Measurements from ENCODE around the gene RINL.
"Not testable (repeated sequence)": the region's sequence is repeated elsewhere in the genome, so short reads cannot be mapped to it uniquely, and the experiment has no call there.

Gene RINL

GRCh38 chr19:38880882-38881609, 3.0 kb upstream of the RINL start:
- TF ChIP-seq CTCF (IDR thresholded peaks at IDR 0.05; ENCODE audit: insufficient read depth, missing control alignments) = no peak
- FAIRE-seq = no peak
- DNase-seq (ENCODE audit: insufficient read length, low spot score) = no peak

DNA sequence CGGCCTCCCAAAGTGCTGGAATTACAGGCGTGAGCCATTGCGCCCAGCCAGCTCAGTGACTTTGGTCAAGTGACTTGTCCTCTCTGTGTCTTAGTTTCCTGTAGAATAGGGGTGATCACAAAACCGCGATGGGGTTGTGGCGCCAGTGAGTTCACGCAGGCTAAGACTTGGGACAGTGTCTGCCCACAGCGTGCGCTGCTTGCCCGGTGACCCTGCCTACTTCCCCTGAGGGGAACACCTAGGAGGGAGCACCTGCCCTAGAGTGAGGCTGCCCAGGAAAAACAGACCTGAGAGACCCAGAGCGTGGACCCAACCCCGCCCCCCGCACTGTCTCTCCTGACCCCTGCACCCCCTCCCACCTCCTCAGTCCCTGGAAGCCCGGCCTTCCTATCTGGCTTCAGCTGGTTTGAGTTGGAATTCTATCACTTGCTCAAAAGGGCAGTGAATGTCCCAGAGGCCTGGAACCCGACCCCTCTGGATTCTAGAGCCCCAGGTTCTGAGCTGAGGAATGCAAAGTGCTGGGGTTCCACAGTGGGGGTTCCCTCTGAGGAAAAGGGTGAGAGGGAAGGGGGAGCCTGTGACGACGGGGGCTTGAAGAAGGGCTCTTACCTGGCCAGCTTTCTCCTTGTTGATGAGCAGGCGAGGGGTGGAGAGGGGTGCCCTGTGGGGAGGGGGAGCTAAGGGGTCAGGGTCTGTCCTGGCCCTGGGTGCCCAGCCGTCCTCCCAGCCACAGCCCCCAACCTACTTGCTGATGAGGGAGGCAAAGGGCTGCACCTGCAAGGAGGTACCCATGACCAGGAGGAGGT, 2.2 kb upstream of the RINL start:
- no peak for TF ChIP-seq CTCF (IDR thresholded peaks at IDR 0.05; ENCODE audit: insufficient read depth, missing control alignments)
- DNase-seq (ENCODE audit: insufficient read length, low spot score) = peak; percentile 2
- no peak for FAIRE-seq

GRCh38 chr19:38879400-38879751, 1.3 kb upstream of the RINL start:
- DNase-seq (ENCODE audit: insufficient read length, low spot score) (no peak), FAIRE-seq (no peak)
- no peak for TF ChIP-seq CTCF (IDR thresholded peaks at IDR 0.05; ENCODE audit: insufficient read depth, missing control alignments)

- FAIRE-seq (no peak), DNase-seq (ENCODE audit: insufficient read length, low spot score) (no peak)
- TF ChIP-seq CTCF (IDR thresholded peaks at IDR 0.05; ENCODE audit: insufficient read depth, missing control alignments) = no peak
Measured at GRCh38 chr19:38878575-38879399, 712 bp upstream of the RINL start.

- TF ChIP-seq CTCF (IDR thresholded peaks at IDR 0.05; ENCODE audit: insufficient read depth, missing control alignments) = no peak
- DNase-seq (ENCODE audit: insufficient read length, low spot score) = no peak
- no peak for FAIRE-seq
Measured at GRCh38 chr19:38875656-38876395, 2.2 kb downstream of the RINL start.

- DNase-seq (ENCODE audit: insufficient read length, low spot score); FAIRE-seq: not testable (repeated sequence)
Measured at GRCh38 chr19:38873400-38873799, 4.7 kb downstream of the RINL start.

DNA sequence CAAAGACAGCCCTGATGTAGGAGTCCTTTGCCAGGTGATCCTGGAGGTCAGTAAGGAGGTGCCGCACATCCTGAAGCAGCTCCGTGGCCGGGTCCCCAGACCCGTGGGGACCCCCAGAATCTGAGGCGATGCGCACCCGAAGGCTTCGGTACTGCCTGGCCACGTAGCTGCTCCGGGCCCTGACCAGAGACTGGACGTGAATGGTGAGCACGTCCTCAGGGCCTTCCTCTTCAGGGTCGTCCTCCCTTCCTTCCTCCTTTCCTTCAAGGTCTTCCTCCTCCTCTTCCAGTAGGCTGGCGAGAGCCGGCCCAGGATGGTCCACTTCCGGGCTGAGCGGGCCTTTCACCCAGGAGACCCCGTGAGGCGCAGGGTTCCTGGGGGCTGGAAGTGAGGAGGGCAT, 7.5 kb downstream of the RINL start:
- TF ChIP-seq CTCF (IDR thresholded peaks at IDR 0.05; ENCODE audit: insufficient read depth, missing control alignments) = no peak
- FAIRE-seq (no peak), DNase-seq (ENCODE audit: insufficient read length, low spot score) (no peak)

Data from D721Med (cell line).